ENCODE results near the gene ZNF583.

The ZNF583 gene

GRCh38 chr19:56393119-56394012, 10.8 kb upstream of the ZNF583 start, which contains the start of gene ZNF582:
Gene ZNF582 (minus strand): TSS chr19:56393534. CDS start chr19:56391752, 1,782 bp downstream.
- intact Hi-C loops (cut with DNase I; ENCODE audit: low total_unique reads), result no loop called here
- Histone ChIP-seq H3K27ac (peak within 1 kb of the TSS; percentile 88 to 93), H3K36me3 (peaks cover 30 to 58% (median 34%) of the 10 kb centered on the region in 3 donors), H3K9me3 (peaks cover 0 to 12% (median 0%) of the 10 kb centered on the region in 3 donors), H3K27me3 (no peaks in the 10 kb centered on the region), H3K4me3 (peak within 1 kb of the TSS; percentile 64 to 66), H3K4me1 (peaks cover 0 to 11% (median 3%) of the 10 kb centered on the region in 4 donors)
- peak; percentile 96 to 97 for DNase-seq
- TF ChIP-seq CTCF (IDR thresholded peaks at IDR 0.05), result peak; percentile 47 to 69

- peaks cover 23 to 60% (median 24%) of the 10 kb centered on the region in 3 donors for H3K36me3 ChIP-seq
- intact Hi-C loops (cut with DNase I; ENCODE audit: low total_unique reads), result no loop called here
These were observed 5.3 kb upstream of the ZNF583 start for GRCh38 chr19:56398809-56399208.

GRCh38 chr19:56400485-56400884, 3.6 kb upstream of the ZNF583 start:
- no peak overlapping the region for H3K27ac ChIP-seq
- peaks cover 0 to 47% (median 0%) of the 10 kb centered on the region in 3 donors for H3K9me3 ChIP-seq
- intact Hi-C loops (cut with DNase I; ENCODE audit: low total_unique reads), result no loop called here
- TF ChIP-seq CTCF (IDR thresholded peaks at IDR 0.05), result no peak
- DNase-seq, result no peak
- H3K4me3 ChIP-seq, result no peak overlapping the region
- peaks cover 23 to 56% (median 24%) of the 10 kb centered on the region in 3 donors for H3K36me3 ChIP-seq
- peaks cover 0 to 15% (median 9%) of the 10 kb centered on the region in 4 donors for H3K4me1 ChIP-seq
- no peaks in the 10 kb centered on the region for H3K27me3 ChIP-seq

More at GRCh38 chr19:56398809-56399208, 5.3 kb upstream of the ZNF583 start:
- no peak for DNase-seq
- no peak for TF ChIP-seq CTCF (IDR thresholded peaks at IDR 0.05)
- no peak overlapping the region for H3K4me3 ChIP-seq
- H3K27ac ChIP-seq, result no peak overlapping the region
- H3K9me3 ChIP-seq, result peaks cover 0 to 47% (median 0%) of the 10 kb centered on the region in 3 donors
- H3K27me3 ChIP-seq, result no peaks in the 10 kb centered on the region
- peaks cover 0 to 7% (median 5%) of the 10 kb centered on the region in 4 donors for H3K4me1 ChIP-seq

GRCh38 chr19:56403261-56403660, 871 bp upstream of the ZNF583 start:
- intact Hi-C loops (cut with DNase I; ENCODE audit: low total_unique reads), result no loop called here
- Histone ChIP-seq H3K9me3 (peaks cover 3 to 54% (median 6%) of the 10 kb centered on the region in 3 donors), H3K4me1 (peaks cover 0 to 15% (median 9%) of the 10 kb centered on the region in 4 donors), H3K27me3 (no peaks in the 10 kb centered on the region), H3K27ac (peak overlapping the region; percentile 89 to 95), H3K4me3 (peak overlapping the region; percentile 63 to 70), H3K36me3 (peaks cover 30 to 52% (median 35%) of the 10 kb centered on the region in 3 donors)
- DNase-seq, result no peak
- no peak for TF ChIP-seq CTCF (IDR thresholded peaks at IDR 0.05)

- H3K27ac ChIP-seq, result peak overlapping the region in 1 of 2 donors; percentile 95
- H3K4me1 ChIP-seq, result peaks cover 0 to 15% (median 9%) of the 10 kb centered on the region in 4 donors
- H3K36me3 ChIP-seq, result peaks cover 31 to 52% (median 38%) of the 10 kb centered on the region in 3 donors
- H3K27me3 ChIP-seq, result no peaks in the 10 kb centered on the region
- H3K4me3 ChIP-seq, result peak overlapping the region; percentile 63 to 70
- peaks cover 5 to 55% (median 16%) of the 10 kb centered on the region in 3 donors for H3K9me3 ChIP-seq
- no peak for TF ChIP-seq CTCF (IDR thresholded peaks at IDR 0.05)
- intact Hi-C loops (cut with DNase I; ENCODE audit: low total_unique reads), result loop anchor here (5.0 kb wide), 1 partner anchor 1788 kb away; no protein-coding TSS in a partner anchor
- DNase-seq, result no peak
These were observed 549 bp downstream of the ZNF583 start for GRCh38 chr19:56404705-56405056.
